GM21737 (cell line): ENCODE measurements around the gene PKP1.

Experiments
- ATAC-seq: cut with Tn5 transposase; IDR thresholded peaks from one replicate; pipeline ENCODE4 v1.9.1; 2021; ENCODE audit warnings: mild to moderate bottlenecking, moderate library complexity; ENCODE audit not compliant: unreplicated experiment

PKP1 gene

DNA sequence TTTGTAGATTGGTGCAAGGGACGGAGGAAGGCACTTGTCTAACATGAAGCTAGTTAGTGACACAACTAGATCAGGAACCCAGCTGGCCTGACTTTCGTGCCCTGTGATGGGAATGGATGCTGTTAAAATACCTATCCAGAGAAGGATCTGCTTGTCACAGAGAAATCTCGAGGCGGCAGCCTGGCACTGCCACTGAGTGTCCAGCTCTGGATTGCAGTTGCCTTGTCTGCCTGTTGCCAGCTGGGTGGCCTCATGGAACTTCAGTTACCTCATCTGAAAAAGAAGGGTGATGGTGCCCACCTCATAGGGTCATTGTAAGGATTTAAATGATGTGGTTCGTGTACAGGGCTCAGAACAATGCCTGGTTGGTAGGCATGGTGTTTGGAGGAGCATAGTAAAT is 2.4 kb upstream of the PKP1 start:
- ATAC-seq = no peak

DNA sequence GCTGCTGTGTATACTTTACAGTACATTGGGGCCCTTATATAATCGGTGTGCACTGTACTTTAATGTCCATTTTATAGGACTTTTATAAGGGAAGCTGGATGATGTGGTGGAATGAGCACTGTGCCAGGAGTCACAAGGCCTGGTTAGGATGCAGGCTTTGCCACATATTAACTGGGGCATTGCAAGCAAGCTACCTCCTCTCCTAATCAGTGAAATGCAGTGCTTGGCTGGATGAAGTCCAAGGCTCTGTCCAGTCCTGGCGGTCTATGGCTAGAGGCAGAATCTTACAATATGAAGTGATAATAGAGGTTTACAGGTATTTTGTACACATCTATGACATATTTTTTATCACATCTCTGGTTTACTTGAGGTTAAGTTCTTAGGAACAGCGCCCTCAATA is 1.7 kb upstream of the PKP1 start:
- no peak for ATAC-seq

DNA sequence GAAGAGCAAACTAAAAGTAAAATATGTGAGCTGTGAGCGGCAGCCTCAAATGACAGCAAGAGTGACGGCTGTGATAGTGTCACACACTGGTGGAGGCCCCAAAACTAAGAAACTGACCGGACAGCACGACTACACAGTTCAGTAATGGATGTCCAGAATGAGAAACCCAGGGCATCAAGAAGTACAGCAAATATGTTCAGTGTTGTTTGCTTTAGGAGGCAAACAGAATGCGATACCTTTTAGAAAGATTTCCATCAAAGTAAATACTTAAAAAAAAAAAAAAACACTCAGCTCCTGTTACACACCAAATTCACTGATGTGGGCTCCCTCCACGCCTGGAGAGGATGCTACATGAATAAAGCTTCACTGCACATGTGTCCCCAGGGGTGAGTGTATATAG is 1.1 kb upstream of the PKP1 start:
- ATAC-seq = no peak

DNA sequence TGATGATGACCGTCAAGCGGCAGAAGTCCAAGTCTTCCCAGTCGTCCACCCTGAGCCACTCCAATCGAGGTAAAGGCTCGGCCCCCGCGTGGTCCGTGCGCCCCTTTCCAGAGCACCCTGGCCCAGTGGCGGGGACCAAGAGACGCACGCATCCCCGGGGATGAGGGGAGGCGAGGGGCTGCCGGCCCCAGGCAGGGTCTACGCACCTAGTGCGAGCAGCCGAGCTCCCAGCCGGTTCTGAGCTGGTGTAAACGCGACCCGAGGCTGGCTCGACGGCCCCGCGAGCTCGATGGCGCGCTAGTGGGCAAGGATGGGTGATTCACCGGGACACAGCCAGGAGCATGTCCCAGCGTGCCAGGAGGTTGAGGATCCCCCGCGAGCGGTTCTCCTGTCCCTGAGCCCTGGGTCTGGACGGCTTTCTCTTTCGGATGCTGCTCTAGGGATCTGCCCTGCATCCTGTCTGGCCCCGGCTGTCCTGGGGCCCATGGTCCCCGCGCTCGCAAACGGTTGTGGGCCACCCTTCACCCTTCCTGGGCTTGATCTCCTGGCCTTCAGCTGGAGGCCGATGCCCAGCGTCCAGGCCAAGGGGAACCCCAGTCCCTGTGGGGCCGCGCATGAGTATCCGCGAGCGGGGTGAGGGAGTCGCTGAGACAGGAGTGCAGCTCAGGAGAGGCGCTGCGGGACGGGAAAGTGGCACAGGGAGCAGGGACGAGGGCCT is 689 bp downstream of the PKP1 start:
- ATAC-seq = no peak

DNA sequence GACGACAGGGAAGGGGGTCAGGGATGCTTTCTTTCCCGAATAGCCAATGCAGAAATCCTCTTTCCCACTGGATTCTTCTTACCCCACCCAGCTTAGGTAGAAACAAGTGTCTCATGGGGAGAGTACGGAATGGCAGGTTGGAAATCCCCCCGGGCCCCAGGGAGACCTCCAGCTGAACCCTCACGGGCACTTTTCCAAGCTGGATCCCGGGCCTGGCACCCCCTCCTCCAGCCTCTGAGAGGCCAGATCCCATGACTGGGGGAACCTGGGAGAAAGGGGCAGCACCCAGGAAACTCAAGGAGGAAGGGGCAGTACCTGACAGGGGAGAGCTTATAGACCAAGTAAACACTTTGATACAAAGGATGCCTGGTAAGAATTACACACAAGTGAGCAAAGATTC is 1.3 kb downstream of the PKP1 start:
- no peak for ATAC-seq

DNA sequence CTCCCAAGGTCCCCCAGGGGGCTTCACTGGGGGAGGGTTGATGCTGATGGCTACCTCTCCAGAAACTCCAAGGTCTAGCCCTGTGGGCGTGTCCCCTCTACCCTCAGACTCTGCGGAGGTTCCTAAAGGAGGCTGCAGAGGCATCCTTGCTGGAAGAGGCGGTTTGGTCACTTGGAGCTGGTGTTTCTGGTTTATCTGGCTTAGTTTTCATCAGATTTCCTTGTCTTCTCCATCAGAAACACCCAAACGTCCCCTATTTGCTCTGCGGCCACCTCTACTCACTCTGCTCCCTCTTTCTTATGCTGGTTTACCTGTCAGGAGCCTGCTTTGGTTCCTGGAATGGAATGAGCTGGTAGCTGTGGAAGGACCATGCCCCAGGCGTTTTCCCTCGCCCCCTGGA is 2.5 kb downstream of the PKP1 start:
- ATAC-seq = no peak

DNA sequence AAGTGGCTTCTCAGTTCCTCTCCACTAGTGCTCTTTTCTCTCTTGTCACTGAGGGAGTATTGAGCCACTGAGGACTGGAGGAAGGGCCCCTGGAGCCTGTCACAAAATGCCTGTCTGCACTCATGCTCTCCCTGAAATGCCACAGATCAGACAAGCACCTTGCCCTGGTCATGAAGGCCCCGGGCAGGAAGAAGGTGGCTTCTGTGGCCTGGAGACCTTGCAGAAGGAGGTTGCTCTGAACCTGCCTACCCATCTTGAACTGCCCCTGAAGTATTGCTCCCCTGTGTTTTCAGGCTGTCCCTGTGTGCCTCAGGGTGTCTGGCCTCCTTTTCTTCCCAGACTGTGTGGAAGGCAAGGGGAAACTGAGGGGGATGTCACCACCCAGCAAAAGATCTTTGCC is 3.1 kb downstream of the PKP1 start:
- ATAC-seq = no peak

DNA sequence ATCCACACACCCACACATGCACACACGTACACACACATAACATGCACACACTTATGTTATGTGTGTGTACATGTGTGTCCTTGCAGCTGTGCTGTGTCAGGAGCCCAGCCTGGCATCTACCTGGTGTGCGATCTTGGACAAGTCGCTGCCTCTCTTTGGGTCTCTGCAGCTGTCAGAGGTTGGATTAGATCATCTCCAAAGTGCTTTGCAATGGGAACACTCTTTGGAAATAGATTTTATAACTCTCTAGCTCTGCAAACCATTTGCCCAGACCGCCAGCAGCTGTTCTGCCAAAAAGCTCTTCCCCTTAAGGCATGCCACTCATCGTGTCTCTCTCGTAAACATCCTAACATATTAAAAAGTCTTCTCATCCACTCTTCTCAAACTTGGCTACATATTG is 4.7 kb downstream of the PKP1 start:
- ATAC-seq = no peak

DNA sequence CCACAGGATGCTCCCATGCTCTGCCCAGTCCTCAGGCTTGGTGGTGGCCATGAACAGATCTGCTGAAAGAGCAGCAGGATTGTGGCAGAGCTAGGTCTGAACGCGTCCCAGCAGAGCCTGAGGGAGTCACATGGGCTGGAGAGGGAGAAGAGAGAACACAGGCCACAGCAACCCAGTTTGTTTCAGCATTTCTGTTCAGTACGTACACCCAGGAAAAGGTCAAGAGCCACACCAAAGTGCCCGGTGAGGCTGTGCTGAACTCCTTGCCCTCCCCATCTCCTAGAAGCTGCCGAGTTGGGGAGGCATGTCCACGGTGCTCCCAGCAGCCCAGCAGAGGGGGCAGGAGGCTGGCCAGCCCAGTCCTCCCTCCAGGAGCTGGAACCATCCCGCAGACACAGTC is 5.5 kb downstream of the PKP1 start:
- ATAC-seq = no peak

DNA sequence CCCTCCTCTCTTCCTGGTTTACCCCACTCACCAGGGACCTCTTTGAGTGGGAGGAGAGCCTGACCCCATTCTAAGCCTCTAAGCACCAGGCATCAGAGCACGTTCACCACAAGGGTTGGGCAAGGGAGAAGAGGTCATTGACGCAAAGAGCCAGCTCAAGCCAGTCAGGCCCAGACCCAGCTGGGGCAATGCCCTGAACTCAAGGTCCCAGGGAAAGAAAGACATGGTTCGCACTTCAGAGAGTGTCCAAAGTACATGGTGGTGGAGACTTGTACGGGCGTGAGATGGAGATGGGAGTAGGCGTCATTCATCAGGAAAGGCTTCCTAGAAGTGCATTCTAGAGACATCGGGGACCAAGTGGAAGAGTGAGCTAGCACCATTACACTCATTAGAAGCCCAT is 7.2 kb downstream of the PKP1 start:
- ATAC-seq = no peak

DNA sequence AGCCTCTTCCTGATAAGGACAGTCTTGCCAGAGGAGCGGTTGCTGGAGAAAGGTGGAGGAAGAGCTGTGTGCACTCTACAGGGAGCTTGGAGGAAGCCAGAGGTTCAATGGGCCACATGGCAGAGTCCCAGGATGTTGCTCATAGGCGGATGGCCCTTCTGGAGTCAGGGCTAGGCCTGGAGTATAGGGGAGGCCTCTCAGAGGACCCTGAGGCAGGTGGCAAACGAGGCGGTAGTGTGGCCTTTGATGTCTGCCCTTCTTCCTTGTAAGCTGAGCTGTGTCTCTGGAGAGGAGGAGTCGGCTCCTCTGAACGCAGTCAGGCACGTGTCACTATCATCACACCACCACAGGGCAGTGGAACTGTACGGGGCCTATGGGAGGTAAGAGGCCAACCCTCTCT is 8.6 kb downstream of the PKP1 start:
- no peak for ATAC-seq

DNA sequence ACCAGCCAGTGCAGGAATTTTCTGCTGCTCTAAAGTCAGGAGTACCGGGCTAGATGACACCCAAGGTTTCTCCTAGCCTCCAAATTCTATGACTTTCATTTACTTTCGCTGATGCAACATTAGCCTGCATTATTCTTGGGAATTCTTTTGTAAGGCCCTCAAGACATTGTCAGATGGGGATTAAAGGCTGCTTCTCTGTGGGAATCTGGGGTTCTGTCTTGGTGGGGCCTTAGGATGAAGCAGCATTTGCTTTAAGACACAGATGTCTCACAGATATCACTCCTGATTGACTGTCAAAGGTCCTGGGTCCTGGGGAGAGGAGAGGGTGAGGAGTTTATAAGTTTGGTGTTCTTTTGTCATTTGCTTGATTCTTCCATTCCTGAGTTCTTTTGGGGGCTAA is 11.6 kb downstream of the PKP1 start:
- ATAC-seq = no peak

DNA sequence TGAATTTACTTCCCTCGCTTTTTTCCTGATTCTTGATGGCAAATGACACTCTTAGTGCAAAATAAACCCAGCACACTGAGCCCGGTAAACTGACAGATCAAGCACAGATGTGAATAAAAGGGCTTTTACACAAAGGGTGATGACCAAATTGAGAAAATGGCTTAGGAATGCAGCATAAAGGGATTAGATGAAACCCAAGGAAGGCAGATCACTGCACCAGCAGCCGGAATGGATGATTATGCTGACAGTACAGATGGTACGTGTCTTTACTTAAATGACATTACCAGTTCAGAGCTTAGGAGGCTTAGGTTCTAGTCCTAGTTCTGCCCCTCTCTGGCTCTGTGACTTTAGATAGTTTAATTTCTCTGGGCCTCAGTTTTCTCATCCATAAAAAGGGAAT is 12.0 kb downstream of the PKP1 start:
- no peak for ATAC-seq

DNA sequence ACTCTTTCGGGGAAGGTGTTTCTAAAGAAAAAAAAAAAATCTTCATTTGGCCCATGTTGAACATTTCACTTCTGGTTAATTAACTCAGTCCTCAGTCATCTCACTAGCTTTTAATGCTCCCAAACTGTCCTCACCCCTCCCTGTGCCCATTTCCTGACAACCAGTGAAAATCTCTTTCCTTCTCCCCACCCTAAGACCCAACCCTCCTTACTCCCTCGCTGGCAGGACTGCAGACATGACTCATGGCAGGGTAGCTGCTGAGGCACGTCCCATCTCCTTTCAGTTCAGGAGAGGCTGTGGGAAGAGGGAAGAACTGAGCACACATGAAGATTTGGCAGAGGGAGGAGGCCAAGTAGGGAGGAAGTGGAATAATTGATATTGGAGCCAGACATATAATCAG is 12.6 kb downstream of the PKP1 start:
- ATAC-seq = no peak

DNA sequence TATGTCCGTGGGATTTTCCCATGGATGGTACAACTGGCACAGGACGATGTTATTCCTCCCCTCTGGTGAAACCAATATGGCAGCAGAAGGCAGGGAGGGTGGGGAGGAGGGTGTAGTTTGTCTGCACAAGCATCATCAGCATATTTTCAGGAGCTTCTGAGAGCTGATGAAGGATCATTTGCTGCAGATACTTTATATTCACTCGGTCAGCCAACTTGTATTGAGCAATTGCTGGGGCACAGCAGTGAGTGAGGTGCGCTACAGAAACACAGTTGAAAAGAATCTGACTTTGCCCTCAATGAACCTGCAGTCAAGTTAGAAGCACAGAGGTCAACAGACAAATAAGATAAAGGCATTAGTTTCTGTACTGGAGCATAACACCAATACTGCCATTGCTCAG is 13.0 kb downstream of the PKP1 start:
- ATAC-seq = no peak

DNA sequence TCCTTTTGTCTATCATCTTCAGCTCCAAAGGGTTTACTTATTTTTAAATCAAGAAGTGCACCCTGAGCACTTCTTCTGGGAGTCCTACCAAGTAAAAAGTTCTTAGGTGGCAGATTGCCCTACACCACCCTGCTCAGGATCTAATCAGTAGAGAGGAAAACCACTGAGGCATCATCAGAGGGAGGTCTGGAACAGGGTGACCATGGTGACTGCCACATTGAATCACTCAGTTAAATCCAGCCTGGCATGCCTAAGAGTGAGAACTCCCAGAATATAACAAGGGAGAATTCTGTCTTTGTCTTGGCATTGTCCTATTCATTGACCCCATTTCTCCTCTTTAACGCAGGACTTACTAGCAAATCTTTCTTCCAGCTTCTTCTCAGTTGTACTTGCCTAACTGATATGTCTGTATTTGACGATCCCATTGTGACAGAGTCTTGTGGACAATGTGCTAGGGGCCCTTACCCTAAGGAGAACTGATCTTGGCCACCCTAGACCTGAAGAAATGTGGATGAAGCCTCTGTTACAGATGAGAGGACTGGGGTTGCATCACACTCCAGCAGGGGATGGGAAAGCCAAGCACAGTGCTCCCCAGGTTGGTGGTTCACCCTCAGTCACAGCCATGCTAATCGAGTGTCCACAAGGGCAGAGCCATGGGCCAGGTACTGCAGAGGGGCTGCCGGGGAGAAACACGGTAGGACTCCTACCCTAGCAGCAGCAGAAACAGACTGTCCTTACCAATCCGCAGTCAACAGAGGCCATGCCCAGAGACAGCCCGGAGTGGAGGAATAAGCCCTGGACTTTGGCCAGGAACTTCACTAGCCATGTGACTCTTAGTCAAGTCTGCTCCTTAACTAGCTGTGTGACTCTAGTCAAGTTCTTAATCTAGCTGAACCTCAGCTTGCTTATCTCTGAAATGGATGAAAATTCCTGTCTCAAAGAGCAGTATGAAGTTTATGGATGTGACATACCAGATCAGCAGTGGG is 15.4 kb downstream of the PKP1 start:
- ATAC-seq = no peak

DNA sequence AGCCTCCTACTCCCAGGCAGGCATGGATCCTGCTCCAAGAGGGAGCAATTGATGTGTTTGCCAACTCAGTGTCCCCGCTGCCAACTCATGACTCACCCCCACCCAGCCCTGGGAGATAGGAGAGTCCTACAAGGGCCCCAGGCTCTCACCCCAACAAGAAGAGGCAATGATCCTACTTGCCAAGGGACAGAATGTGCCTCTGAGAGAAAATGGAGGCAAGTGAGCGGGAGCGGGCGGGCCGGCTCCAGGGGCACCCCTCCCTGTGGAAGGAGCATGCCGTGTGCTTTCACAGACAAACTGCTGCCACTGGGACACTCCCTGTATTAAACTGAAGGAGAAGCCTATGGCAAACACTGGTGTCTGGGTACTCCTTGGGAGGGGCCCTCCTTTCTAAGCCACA is 16.7 kb downstream of the PKP1 start:
- no peak for ATAC-seq

DNA sequence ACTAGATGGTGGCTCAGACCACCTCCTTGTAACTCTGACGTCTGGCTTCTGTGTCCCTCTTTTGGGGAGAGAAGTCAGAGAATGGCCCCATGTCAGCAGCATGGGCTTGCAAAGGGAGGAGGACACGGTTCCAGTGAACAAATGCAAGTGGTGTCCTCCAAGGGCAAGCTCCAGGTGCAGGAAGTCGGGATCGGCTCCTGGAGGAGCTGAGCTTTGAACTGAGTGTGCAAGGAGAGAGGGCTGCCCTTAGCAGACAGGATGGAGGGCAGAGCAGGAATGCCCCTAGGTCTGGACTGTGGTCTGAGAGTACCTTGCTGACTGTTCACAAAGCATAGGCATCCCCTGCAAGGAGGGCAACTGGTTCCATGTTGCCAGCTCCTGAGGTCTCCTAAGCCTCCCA is 17.3 kb downstream of the PKP1 start:
- no peak for ATAC-seq

DNA sequence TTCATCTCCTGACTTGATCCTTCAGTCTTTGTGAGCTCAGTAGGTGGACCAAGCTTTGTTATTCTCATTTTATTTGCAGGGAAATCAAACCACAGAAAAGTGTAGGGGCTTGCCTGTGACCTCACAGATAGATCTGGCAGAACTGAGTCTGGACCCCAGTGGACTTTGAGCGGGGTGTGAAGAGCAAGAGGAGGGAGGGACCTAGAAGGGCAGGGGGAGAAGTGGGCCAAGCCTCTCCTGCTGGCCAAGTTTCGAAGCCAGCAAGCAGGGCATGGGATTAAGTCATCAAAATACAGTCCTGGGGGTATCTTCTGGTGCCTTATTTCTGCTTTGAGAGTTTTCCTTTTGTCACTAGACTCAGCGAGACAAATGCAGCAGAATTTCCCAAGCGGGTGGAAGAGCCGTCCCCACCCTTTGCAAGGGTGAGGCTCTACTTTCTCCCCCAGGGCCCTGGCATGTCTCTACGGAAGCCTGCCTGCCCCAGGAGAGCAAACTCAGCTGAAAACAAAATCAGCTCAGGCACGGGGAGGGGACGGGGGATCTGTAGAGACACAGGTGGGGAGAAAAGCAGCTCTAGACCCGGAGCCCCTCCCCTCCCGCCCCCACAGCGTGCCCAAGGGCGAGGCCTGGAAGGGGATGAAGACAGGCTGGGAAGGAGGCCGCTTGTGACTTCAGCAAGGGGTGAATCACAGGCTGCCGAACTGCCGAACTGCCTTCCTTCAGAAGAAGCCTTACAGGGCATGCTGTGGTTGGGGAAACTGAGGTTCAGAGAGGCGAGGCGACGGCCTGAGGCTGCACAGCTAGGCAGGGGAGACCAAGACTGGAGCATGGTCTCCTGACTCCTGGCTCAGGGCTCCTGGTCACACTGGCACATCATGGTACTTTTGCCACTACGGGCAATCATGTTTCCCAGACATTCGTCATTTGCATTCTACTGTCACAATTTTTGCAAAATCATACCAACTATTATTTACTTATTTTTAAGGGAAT is 19.2 kb downstream of the PKP1 start:
- ATAC-seq = no peak

DNA sequence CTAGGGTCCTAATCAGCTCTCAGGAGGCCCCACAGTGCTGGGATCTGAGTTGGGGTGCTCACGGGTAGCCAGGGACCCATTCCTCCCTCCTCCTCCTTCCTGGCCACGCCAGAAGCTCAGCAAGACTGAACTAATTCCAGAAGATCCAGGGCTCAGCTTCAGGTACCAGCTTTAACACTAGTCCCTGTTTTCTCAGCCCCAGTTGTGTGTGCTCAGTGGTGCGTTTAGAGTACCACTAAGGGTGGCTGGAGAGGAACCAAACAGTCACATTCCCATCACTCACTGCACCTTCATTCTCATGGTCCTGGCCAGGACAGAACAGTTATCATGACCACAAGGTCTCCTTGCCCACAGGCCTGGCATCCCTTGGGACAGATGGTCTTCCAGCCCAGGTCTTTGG is 20.8 kb downstream of the PKP1 start:
- no peak for ATAC-seq

DNA sequence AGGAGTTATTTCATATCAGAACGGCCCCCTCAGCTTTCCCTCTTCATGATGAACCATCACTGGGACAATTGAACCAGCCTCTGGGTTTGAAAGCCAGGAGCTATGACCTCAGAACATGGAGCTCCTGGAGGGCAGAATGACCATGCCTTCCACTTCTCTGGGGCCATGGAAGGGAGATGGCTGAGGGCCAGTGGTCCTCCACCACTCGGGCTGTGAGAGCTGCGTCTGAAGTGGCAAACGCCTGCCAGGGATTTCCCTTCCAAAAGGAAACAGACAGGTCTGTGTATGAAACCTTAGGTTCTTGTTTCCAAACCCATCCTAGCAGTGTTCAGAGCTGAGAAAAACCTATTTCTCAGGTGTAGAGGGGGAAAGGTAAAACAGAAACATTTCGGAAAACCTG is 22.5 kb downstream of the PKP1 start:
- ATAC-seq = no peak
